ENCODE data around the gene ALG14. TPM values are rescaled to one million over a fixed set of nuclear protein-coding genes. Genes with fewer than 3 reads are reported as not detected.
"Not testable (repeated sequence)": the region's sequence is repeated elsewhere in the genome, so short reads cannot be mapped to it uniquely, and the experiment has no call there.

The ALG14 gene
- total RNA-seq, 1 donor from 2014 or later = 1.9 TPM

DNA sequence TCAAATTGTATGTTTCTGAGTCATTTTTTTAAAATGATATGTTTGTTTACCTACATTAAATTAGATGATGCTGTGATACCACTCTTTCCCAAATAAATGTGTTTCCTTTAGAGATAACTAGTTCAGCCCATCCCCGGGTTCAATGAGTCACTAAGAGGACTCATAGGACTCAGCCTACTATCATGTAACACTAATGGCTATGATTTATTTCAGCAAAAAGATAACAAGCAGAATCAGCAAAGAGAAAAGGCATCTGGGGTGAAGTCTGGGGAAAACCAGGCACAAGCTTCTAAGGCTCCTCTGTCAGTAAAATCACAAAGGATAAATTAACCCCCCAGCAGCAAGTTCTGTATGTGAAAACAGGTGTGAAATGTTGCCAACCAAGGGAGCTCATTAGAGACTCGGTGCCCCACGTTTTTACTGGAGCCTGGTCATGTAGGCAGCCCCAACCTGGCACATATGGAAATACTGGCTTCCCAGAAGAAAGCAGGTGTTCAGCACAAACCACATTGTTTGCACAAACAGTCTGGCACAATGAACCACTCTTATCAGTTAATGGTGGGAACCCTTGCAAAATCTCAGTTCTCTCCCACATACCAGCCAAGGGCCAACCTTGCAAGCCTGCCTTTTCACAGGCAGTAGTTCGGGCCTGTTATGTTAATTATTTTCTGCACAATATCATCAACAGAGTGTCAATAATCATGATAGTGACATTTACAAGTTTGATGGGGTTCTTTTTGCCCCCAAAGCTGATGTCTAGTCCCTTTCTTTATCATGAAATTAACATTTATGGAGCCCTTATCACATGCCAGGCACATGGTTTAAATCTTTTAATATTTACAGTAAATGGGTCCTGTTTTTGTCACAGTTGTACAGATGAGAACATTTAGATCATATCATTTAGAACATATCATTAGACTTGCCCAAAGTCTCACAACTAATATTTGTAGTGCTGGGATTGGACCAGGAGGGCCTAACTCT is 122.8 kb downstream of the ALG14 start:
- Mint-ChIP-seq H3K27ac (no peak overlapping the region), H3K27me3 (ENCODE audit: insufficient read depth) (no peaks in the 10 kb centered on the region), H3K9me3 (peaks cover 3% of the 10 kb centered on the region), H3K36me3 (ENCODE audit: low read depth) (no peaks in the 10 kb centered on the region), H3K4me3 (no peak overlapping the region), H3K4me1 (ENCODE audit: low read depth) (no peaks in the 10 kb centered on the region)
- no peak for DNase-seq (ENCODE audit: low spot score)
- intact Hi-C loops (cut with micrococcal nuclease) = no loop called here

DNA sequence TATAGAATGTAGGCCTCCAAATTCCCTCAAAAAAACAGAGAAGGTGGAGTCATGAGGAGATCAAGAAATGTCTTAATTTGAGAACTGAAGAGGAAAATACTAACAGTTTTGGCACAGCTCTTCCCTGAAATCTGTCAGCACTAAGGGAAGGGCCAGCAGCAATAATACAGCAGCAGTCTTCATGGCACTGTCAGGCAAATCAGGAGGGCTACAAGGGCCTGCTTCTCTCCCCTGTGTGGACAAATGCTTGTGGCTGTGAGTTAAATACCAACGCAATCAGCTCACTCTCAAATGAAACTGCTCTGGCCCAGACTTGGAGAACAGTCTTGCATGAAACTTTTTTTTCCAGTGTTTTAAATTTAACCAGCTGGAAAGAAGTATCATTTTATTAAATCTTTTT is 125.3 kb downstream of the ALG14 start:
- intact Hi-C loops (cut with micrococcal nuclease) = no loop called here
- no peak overlapping the region for H3K27ac Mint-ChIP-seq
- peaks cover 7% of the 10 kb centered on the region for H3K27me3 Mint-ChIP-seq (ENCODE audit: insufficient read depth)

DNA sequence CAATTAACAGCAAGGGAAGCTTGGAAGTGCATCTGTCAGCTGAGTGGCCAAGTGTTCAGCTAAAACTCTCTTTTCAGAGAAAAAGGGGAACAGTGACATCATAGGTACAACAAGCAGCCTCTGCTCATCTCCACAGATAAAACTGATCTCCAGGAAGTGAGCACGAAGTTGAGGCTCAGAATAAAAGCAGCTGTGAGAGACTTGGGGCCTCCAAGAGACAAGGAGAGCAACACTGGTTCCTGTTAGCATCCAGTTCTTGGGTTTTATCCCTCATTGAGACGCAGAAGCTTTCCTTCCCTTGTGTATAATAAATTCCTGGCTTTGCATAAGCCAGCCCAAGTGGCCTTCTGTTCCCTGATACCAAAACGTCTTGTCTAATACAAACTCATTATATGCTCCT is 125.9 kb downstream of the ALG14 start:
- H3K27ac Mint-ChIP-seq = no peak overlapping the region
- no peak overlapping the region for H3K4me3 Mint-ChIP-seq
- H3K27me3 Mint-ChIP-seq (ENCODE audit: insufficient read depth) = peaks cover 7% of the 10 kb centered on the region
- H3K9me3 Mint-ChIP-seq = no peaks in the 10 kb centered on the region
- H3K36me3 Mint-ChIP-seq (ENCODE audit: low read depth) = no peaks in the 10 kb centered on the region
- DNase-seq (ENCODE audit: low spot score) = no peak
- no peaks in the 10 kb centered on the region for H3K4me1 Mint-ChIP-seq (ENCODE audit: low read depth)
- intact Hi-C loops (cut with micrococcal nuclease) = no loop called here

More for the DNA sequence above, 125.3 kb downstream of the ALG14 start:
- H3K4me1 Mint-ChIP-seq (ENCODE audit: low read depth) = no peaks in the 10 kb centered on the region
- DNase-seq (ENCODE audit: low spot score) = no peak
- H3K36me3 Mint-ChIP-seq (ENCODE audit: low read depth) = no peaks in the 10 kb centered on the region
- no peak overlapping the region for H3K4me3 Mint-ChIP-seq
- no peaks in the 10 kb centered on the region for H3K9me3 Mint-ChIP-seq

DNA sequence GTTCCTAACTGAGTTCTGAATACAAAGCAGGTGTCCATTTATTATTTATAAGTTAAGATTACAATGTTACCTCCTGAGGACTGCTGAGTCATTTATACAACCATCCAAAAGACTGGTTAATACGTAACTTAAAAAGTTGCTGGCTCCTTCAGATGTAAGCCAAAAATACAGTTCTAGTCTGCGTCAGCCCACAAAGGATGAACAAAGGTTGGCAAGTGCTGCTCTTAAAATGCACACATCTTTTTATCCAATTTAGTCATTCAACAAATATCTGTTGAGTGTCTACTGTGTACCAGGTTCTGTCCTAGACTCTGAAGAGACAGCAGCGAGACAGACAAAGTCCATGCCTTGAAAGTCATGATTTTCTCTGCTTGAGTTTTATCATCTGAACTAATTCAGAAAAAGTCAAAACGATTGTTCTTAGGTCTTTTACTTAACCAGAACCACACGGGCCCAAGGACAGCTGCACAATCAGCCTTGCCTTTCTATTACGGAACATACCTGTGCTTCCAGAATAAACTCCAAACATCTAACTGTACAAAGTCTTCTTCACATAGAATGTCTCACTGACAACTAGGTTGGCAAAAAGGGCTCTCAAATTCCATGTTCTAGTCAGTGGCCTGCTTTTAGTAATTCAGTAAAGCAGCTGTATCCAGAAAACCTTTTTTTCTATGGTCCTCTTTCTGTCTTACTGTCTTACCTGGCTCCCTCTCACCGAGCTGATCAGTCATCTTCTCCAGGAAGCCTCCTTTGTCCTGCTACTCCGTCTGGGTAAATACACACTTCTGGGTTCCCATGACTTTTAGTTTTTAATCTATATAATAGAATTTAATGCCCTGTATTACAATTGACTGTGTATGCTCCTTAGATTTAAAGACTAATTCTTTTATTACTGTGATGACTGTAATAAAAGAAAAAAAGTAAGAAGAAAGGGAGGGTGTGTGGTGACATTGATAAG is 130.3 kb downstream of the ALG14 start:
- no peak overlapping the region for H3K27ac Mint-ChIP-seq
- no peak for DNase-seq (ENCODE audit: low spot score)
- no peaks in the 10 kb centered on the region for H3K9me3 Mint-ChIP-seq
- no peaks in the 10 kb centered on the region for H3K36me3 Mint-ChIP-seq (ENCODE audit: low read depth)
- peaks cover 14% of the 10 kb centered on the region for H3K27me3 Mint-ChIP-seq (ENCODE audit: insufficient read depth)
- no peak overlapping the region for H3K4me3 Mint-ChIP-seq
- H3K4me1 Mint-ChIP-seq (ENCODE audit: low read depth) = no peaks in the 10 kb centered on the region
- intact Hi-C loops (cut with micrococcal nuclease) = no loop called here

DNA sequence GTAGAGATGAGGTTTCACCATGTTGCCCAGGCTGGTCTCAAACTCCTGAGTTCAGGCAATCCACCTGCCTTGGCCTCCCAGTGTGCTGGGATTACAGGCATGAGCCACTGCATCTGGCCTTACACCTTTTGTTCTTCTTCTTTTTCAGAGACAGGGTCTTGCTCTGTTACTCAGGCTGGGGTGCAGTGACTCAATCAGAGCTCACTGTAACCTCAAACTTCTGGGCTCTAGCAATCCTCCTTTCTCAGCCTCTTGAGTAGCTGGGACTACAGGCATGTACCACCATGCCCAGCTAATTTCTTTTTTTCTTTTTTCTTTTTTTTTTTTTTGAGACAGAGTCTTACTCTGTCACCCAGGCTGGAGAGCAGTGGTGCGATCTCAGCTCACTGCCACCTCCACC is 131.3 kb downstream of the ALG14 start:
- H3K27me3 Mint-ChIP-seq (ENCODE audit: insufficient read depth) = peaks cover 14% of the 10 kb centered on the region
- H3K4me1 Mint-ChIP-seq (ENCODE audit: low read depth); intact Hi-C loops (cut with micrococcal nuclease); H3K9me3 Mint-ChIP-seq; H3K36me3 Mint-ChIP-seq (ENCODE audit: low read depth); H3K27ac Mint-ChIP-seq; H3K4me3 Mint-ChIP-seq; DNase-seq (ENCODE audit: low spot score): not testable (repeated sequence)

DNA sequence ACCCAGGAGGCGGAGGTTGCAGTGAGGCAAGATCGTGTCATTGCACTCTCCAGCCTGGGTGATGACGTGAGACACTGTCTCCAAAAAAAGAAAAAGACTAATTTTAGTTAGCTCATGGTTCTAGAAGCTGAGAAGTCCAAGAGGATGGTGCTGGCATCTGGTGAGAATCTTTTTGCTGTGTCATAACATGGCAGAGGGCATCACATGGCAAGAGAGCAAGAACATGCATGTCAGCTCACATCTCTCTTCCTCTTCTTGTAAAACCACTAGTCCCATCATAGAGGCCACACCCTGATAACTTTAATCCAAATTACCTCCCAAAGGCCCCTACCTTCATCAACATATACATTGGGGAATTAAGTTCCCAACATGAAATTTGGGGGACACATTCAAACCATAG is 132.0 kb downstream of the ALG14 start:
- no peak overlapping the region for H3K4me3 Mint-ChIP-seq
- intact Hi-C loops (cut with micrococcal nuclease) = no loop called here
- no peaks in the 10 kb centered on the region for H3K9me3 Mint-ChIP-seq
- no peak overlapping the region for H3K27ac Mint-ChIP-seq
- no peaks in the 10 kb centered on the region for H3K4me1 Mint-ChIP-seq (ENCODE audit: low read depth)
- DNase-seq (ENCODE audit: low spot score) = no peak
- peaks cover 14% of the 10 kb centered on the region for H3K27me3 Mint-ChIP-seq (ENCODE audit: insufficient read depth)
- no peaks in the 10 kb centered on the region for H3K36me3 Mint-ChIP-seq (ENCODE audit: low read depth)

DNA sequence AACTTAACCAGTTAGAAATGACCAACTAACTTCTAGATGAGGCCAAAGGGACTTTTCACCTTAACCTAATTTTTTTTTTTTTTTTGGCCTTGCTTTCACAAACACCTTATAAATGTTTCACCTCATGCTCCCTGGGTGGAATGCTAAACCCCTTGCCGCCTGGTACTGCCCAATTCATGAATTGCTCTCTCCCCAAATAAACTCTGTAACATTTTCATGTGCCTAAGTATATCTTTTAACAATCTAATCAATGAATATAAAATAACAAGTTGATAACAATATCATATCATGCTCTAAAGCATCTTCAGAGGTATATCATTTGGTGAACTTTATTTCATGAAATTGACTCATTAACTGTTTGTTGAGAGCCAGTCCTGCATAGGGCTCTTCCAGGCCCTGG is 134.9 kb downstream of the ALG14 start:
- no peak for DNase-seq (ENCODE audit: low spot score)
- Mint-ChIP-seq H3K27me3 (ENCODE audit: insufficient read depth) (peaks cover 9% of the 10 kb centered on the region), H3K4me1 (ENCODE audit: low read depth) (no peaks in the 10 kb centered on the region), H3K27ac (no peak overlapping the region), H3K4me3 (no peak overlapping the region), H3K36me3 (ENCODE audit: low read depth) (no peaks in the 10 kb centered on the region), H3K9me3 (no peaks in the 10 kb centered on the region)
- intact Hi-C loops (cut with micrococcal nuclease) = no loop called here

DNA sequence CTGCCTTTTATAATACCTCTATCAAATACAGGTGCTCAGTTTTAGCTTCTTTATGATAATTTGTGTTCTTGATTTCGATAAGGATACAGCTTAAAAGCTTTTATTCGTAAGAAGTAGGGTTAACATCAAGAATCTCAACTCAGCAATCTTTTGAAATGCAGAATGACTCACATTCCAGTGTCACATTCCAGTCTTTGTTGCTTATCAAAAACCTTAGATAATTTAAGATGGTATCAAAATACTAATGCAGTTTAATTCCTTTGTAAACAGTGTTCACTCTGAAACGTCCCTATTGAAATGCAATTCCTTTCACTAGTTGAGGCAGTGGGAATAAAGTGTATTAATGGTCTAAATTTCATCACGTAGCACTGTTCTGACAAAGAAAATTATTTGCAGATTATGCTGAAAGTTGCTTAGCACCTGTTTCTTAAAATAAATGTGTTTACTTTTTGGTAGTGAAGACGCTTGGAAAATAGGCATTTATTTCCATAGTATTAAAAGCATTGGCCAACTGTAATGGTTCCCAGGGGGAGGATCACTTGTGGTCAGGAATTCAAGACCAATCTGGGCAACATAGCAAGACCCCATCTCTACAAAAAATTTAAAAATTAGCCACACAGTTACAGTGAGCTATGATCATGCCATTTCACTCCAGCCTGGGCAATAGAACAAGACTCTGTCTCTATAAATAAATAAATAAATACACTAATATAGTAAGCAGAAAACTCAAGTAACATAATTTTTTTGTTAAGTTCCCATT is 135.7 kb downstream of the ALG14 start:
- Mint-ChIP-seq H3K4me1 (ENCODE audit: low read depth) (no peaks in the 10 kb centered on the region), H3K27ac (no peak overlapping the region)

DNA sequence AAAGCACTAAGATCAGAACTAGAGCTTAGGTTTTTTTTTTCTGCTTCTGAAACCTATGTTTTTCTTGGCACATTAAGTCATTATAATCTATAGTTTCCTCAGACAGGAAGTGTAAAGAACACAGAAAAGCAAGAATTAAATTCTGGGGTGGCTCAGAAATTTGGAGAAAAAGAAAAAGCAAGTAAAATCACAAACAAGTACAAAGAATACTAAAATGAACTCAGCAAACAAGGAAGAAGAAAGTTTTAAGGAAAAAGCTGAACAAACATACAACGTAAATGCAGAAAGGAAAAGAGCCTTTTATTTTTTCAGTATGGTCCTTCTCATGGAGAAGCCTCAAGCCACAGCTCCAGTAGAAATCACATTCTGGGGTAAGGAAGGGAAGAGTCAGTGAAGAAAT is 137.3 kb downstream of the ALG14 start:
- Mint-ChIP-seq H3K4me1 (ENCODE audit: low read depth) (no peaks in the 10 kb centered on the region), H3K4me3 (no peak overlapping the region), H3K27me3 (ENCODE audit: insufficient read depth) (peaks cover 6% of the 10 kb centered on the region), H3K9me3 (no peaks in the 10 kb centered on the region), H3K27ac (no peak overlapping the region), H3K36me3 (ENCODE audit: low read depth) (no peaks in the 10 kb centered on the region)
- intact Hi-C loops (cut with micrococcal nuclease) = no loop called here
- no peak for DNase-seq (ENCODE audit: low spot score)

More for the DNA sequence above, 135.7 kb downstream of the ALG14 start:
- H3K9me3 Mint-ChIP-seq = no peaks in the 10 kb centered on the region
- no peak for DNase-seq (ENCODE audit: low spot score)
- H3K36me3 Mint-ChIP-seq (ENCODE audit: low read depth) = no peaks in the 10 kb centered on the region
- intact Hi-C loops (cut with micrococcal nuclease) = no loop called here
- no peak overlapping the region for H3K4me3 Mint-ChIP-seq
- peaks cover 10% of the 10 kb centered on the region for H3K27me3 Mint-ChIP-seq (ENCODE audit: insufficient read depth)

DNA sequence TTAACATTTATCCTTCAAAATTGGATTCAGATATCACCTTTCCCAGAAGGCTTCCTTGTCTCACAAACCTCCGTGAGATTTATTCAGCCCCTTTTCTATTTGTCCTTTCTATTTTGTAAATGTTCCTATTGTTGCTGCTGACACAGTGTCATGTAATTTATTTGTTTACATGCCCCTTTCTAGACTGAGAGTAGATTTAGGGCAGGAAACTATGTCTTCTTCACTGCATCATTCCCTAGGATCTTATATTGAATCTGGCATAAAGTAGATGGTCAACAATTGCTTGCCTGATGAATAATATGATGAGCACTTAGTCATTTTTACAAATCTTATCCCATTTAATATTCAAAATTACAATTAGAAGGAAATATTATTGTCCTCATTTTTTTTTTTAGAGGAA is 137.7 kb downstream of the ALG14 start:
- intact Hi-C loops (cut with micrococcal nuclease) = no loop called here
- Mint-ChIP-seq H3K4me1 (ENCODE audit: low read depth) (no peaks in the 10 kb centered on the region), H3K36me3 (ENCODE audit: low read depth) (no peaks in the 10 kb centered on the region), H3K4me3 (no peak overlapping the region), H3K9me3 (no peaks in the 10 kb centered on the region), H3K27me3 (ENCODE audit: insufficient read depth) (peaks cover 4% of the 10 kb centered on the region), H3K27ac (no peak overlapping the region)
- no peak for DNase-seq (ENCODE audit: low spot score)

DNA sequence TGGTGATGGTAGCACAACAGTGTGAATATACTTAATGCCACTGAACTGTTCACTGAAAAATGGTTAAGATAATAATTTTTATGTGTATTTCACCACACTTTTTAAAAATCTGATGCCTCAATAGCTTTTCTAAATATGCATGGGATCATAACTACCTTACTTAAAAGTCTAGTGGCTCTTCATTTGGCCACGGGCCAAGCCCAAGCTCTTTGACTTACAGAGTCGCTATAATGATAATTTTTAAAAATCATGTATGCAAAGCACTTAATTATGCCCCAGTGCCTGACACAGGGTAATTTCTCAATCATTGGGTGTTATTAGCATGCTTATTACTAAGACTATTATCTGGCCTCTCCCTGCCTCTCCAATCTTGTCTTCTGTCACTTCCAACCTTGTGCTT is 138.2 kb downstream of the ALG14 start:
- Mint-ChIP-seq H3K36me3 (ENCODE audit: low read depth) (no peaks in the 10 kb centered on the region), H3K4me3 (no peak overlapping the region), H3K27me3 (ENCODE audit: insufficient read depth) (peaks cover 4% of the 10 kb centered on the region), H3K9me3 (no peaks in the 10 kb centered on the region), H3K4me1 (ENCODE audit: low read depth) (no peaks in the 10 kb centered on the region), H3K27ac (no peak overlapping the region)
- intact Hi-C loops (cut with micrococcal nuclease) = no loop called here
- DNase-seq (ENCODE audit: low spot score) = no peak

DNA sequence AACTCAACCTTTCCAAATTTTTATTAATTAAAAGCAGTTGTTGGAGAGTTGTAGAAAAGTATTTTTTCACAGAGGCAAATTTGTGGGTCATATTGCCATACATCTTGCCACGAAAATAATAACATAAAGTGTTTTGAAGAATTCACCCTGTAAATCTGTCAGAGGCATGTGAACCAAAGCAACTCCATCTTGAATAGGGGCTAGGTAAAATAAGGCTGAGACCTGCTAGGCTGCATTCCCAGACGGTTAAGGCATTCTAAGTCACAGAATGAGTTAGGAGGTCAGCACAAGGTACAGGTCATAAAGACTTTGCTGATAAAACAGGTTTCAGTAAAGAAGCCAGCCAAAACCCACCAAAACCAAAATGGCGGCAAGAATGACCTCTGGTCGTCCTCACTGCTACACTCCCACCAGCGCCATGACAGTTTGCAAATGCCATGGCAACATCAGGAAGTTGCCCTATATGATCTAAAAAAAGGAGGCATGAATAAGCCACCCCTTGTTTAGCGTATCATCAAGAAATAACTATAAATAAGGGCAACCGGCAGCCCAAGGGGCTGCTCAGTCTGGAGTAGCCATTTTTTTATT is 141.4 kb downstream of the ALG14 start:
- H3K27me3 Mint-ChIP-seq (ENCODE audit: insufficient read depth) = peaks cover 20% of the 10 kb centered on the region
- intact Hi-C loops (cut with micrococcal nuclease) = no loop called here
- no peaks in the 10 kb centered on the region for H3K9me3 Mint-ChIP-seq
- peaks cover 2% of the 10 kb centered on the region for H3K36me3 Mint-ChIP-seq (ENCODE audit: low read depth)
- H3K4me1 Mint-ChIP-seq (ENCODE audit: low read depth) = no peaks in the 10 kb centered on the region
- no peak overlapping the region for H3K27ac Mint-ChIP-seq
- no peak for DNase-seq (ENCODE audit: low spot score)
- H3K4me3 Mint-ChIP-seq = no peak overlapping the region
